ENCODE data around the gene PIWIL4. TPM values are rescaled to one million over a fixed set of nuclear protein-coding genes. Genes with fewer than 3 reads are reported as not detected.

Gene PIWIL4
- total RNA-seq (2022; extraction: Qiagen RNA extraction; ENCODE audit: low read depth): 0.19 to 0.25 TPM (median 0.21 TPM) in 4 of 5 replicates, not detected in the other

GRCh38 chr11:94567181-94567670 is at the start of gene PIWIL4:
Gene PIWIL4 (plus strand): TSS chr11:94567368. CDS start chr11:94567519, 151 bp downstream.

DNA sequence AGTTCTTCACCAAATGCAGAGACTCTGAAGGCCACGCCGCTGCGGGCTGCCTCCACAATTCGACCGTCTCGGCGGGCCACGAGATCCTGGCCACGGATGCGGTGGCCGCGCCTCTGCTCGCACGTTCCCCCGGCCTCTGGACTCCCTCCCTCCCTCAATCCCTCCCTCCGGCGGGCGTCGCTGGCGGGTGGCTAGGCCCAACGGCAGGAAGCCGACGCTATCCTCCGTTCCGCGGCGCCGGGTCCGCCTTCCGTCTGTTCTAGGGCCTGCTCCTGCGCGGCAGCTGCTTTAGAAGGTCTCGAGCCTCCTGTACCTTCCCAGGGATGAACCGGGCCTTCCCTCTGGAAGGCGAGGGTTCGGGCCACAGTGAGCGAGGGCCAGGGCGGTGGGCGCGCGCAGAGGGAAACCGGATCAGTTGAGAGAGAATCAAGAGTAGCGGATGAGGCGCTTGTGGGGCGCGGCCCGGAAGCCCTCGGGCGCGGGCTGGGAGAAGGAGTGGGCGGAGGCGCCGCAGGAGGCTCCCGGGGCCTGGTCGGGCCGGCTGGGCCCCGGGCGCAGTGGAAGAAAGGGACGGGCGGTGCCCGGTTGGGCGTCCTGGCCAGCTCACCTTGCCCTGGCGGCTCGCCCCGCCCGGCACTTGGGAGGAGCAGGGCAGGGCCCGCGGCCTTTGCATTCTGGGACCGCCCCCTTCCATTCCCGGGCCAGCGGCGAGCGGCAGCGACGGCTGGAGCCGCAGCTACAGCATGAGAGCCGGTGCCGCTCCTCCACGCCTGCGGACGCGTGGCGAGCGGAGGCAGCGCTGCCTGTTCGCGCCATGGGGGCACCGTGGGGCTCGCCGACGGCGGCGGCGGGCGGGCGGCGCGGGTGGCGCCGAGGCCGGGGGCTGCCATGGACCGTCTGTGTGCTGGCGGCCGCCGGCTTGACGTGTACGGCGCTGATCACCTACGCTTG is 23.2 kb upstream of the PIWIL4 start, which contains the start of gene FUT4:
Gene FUT4, plus strand, starts transcription at position 227 of the 951 bp plus-strand sequence. Its CDS starts 213 bp downstream, at position 440.

Other genes with a start within 250 kb of the PIWIL4 start
- 0.05 to 0.22 TPM (median 0.05 TPM) in 4 of 5 replicates, not detected in the other for gene GPR83, start 165.9 kb upstream of the PIWIL4 start, total RNA-seq (2022; extraction: Qiagen RNA extraction; ENCODE audit: low read depth)
- 9.0 to 19.1 TPM (median 15.4 TPM) in 5 replicates for gene MRE11, start 73.5 kb upstream of the PIWIL4 start, total RNA-seq (2022; extraction: Qiagen RNA extraction; ENCODE audit: low read depth)
- 2.9 to 8.8 TPM (median 6.5 TPM) in 5 replicates for gene ANKRD49, start 73.4 kb upstream of the PIWIL4 start, total RNA-seq (2022; extraction: Qiagen RNA extraction; ENCODE audit: low read depth)
- not detected in 5 replicates for gene C11orf97, start 54.9 kb upstream of the PIWIL4 start, total RNA-seq (2022; extraction: Qiagen RNA extraction; ENCODE audit: low read depth)
- gene FUT4, start 23.4 kb upstream of the PIWIL4 start, total RNA-seq (2022; extraction: Qiagen RNA extraction; ENCODE audit: low read depth): 2.1 to 2.8 TPM (median 2.6 TPM) in 5 replicates
- 6.6 to 10.8 TPM (median 9.0 TPM) in 5 replicates for gene AMOTL1, start 201.0 kb downstream of the PIWIL4 start, total RNA-seq (2022; extraction: Qiagen RNA extraction; ENCODE audit: low read depth)